Measurements from ENCODE around the gene SHC2.
"Not testable (repeated sequence)": the region's sequence is repeated elsewhere in the genome, so short reads cannot be mapped to it uniquely, and the experiment has no call there.

The SHC2 gene

DNA sequence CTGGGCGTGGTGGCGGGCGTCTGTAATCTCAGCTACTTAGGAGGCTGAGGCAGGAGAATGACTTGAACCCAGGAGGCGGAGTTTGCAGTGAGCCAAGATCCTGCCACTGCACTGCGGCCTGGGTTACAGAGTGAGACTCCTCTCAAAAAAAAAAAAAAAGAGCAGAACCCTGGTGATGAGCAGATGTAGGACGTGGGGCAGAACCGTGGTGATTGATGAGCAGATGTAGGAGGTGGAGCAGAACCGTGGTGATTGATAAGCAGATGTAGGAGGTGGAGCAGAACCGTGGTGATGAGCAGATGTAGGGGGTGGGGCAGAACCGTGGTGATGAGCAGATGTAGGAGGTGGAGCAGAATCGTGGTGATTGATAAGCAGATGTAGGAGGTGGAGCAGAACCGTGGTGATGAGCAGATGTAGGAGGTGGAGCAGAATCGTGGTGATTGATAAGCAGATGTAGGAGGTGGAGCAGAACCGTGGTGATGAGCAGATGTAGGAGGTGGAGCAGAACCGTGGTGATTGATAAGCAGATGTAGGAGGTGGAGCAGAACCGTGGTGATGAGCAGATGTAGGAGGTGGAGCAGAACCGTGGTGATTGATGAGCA, 80.1 kb downstream of the SHC2 start:
- Histone ChIP-seq H3K4me1 (ENCODE audit: control insufficient read depth, low read length) (peaks cover 31% of the 10 kb centered on the region), H3K9me3 (ENCODE audit: control insufficient read depth, insufficient read depth, low read length) (peaks cover 27% of the 10 kb centered on the region)
- H3K4me2 ChIP-seq (ENCODE audit: low read length); H3F3A ChIP-seq (ENCODE audit: control insufficient read depth, insufficient read depth); H3K9me2 ChIP-seq (replicated peaks; ENCODE audit: control insufficient read depth, low read length); H4K20me1 ChIP-seq (ENCODE audit: control insufficient read depth, insufficient read depth, low read depth, low read length); H3K27me3 ChIP-seq (ENCODE audit: control insufficient read depth, low read length); H3K79me2 ChIP-seq (ENCODE audit: control insufficient read depth, low read length); H3K27ac ChIP-seq (ENCODE audit: low read depth, low read length); H3K4me3 ChIP-seq (ENCODE audit: low read length); H3K36me3 ChIP-seq (ENCODE audit: control insufficient read depth, low read length): not testable (repeated sequence)

DNA sequence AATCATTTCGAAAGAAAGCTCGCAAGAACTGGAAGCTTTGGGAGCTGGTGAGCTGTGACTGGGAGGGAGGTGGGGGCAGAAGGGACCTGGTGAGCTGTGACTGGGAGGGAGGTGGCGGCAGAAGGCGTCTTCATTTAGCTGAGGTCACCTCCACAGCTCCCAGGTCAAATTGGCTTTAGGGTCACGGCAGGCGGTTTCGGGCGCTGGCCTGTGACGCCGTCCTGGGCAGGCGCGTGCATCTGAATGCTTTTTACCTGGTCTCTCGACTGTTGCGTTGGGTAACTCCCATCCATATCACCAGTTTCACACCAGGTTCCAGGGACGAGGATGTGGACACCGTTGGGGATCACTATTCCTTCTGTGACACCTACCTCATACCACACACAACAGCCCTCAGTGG, 81.0 kb downstream of the SHC2 start:
- Histone ChIP-seq H3K79me2 (ENCODE audit: control insufficient read depth, low read length) (no peaks in the 10 kb centered on the region), H3K27me3 (ENCODE audit: control insufficient read depth, low read length) (no peaks in the 10 kb centered on the region), H3K36me3 (ENCODE audit: control insufficient read depth, low read length) (no peaks in the 10 kb centered on the region), H4K20me1 (ENCODE audit: control insufficient read depth, insufficient read depth, low read depth, low read length) (no peaks in the 10 kb centered on the region), H3K4me1 (ENCODE audit: control insufficient read depth, low read length) (peaks cover 28% of the 10 kb centered on the region), H3K4me2 (ENCODE audit: low read length) (no peak overlapping the region), H3F3A (ENCODE audit: control insufficient read depth, insufficient read depth) (peaks cover 9% of the 10 kb centered on the region), H3K27ac (ENCODE audit: low read depth, low read length) (no peak overlapping the region), H3K9me2 (replicated peaks; ENCODE audit: control insufficient read depth, low read length) (no peaks in the 10 kb centered on the region), H3K4me3 (ENCODE audit: low read length) (no peak overlapping the region), H3K9me3 (ENCODE audit: control insufficient read depth, insufficient read depth, low read length) (peaks cover 27% of the 10 kb centered on the region)
- no peak for TF ChIP-seq EZH2phosphoT487 (IDR thresholded peaks at IDR 0.05; ENCODE audit: borderline replicate concordance, low read length)
- TF ChIP-seq, protein P1, sequence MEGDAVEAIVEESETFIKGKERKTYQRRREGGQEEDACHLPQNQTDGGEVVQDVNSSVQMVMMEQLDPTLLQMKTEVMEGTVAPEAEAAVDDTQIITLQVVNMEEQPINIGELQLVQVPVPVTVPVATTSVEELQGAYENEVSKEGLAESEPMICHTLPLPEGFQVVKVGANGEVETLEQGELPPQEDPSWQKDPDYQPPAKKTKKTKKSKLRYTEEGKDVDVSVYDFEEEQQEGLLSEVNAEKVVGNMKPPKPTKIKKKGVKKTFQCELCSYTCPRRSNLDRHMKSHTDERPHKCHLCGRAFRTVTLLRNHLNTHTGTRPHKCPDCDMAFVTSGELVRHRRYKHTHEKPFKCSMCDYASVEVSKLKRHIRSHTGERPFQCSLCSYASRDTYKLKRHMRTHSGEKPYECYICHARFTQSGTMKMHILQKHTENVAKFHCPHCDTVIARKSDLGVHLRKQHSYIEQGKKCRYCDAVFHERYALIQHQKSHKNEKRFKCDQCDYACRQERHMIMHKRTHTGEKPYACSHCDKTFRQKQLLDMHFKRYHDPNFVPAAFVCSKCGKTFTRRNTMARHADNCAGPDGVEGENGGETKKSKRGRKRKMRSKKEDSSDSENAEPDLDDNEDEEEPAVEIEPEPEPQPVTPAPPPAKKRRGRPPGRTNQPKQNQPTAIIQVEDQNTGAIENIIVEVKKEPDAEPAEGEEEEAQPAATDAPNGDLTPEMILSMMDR (IDR thresholded peaks at IDR 0.05; ENCODE audit: low read depth, low read length, poor library complexity, severe bottlenecking): no peak

DNA sequence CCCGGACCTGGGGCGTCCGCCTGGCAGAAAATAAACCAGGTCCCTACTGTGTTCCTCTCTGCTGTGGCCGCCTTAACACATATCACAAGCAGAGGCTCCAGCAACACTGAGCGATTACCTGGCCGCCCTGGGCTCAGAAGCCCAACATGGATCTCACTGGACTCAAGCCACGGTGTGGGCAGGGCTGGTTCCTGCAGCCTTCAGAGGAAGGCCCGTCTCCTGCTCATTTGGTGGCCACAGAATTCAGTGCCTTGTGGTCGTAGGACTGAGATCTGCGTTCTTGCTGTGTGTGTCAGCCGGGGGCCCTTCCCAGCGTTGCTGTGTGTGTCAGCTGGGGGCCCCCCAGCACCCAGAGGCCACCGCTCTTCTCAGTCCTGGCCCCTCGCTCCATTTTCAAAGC, 82.1 kb downstream of the SHC2 start:
- H3K27me3 ChIP-seq (ENCODE audit: control insufficient read depth, low read length): no peaks in the 10 kb centered on the region

More for the DNA sequence above, 82.1 kb downstream of the SHC2 start:
- H3K79me2 ChIP-seq (ENCODE audit: control insufficient read depth, low read length): no peaks in the 10 kb centered on the region
- H3K9me3 ChIP-seq (ENCODE audit: control insufficient read depth, insufficient read depth, low read length): peaks cover 18% of the 10 kb centered on the region
- no peaks in the 10 kb centered on the region for H3K9me2 ChIP-seq (replicated peaks; ENCODE audit: control insufficient read depth, low read length)
- H4K20me1 ChIP-seq (ENCODE audit: control insufficient read depth, insufficient read depth, low read depth, low read length): no peaks in the 10 kb centered on the region
- H3K27ac ChIP-seq (ENCODE audit: low read depth, low read length): no peak overlapping the region
- peaks cover 9% of the 10 kb centered on the region for H3F3A ChIP-seq (ENCODE audit: control insufficient read depth, insufficient read depth)
- H3K4me1 ChIP-seq (ENCODE audit: control insufficient read depth, low read length): peaks cover 17% of the 10 kb centered on the region
- no peak overlapping the region for H3K4me2 ChIP-seq (ENCODE audit: low read length)
- H3K36me3 ChIP-seq (ENCODE audit: control insufficient read depth, low read length): no peaks in the 10 kb centered on the region
- TF ChIP-seq, protein P1 (IDR thresholded peaks at IDR 0.05; ENCODE audit: low read depth, low read length, poor library complexity, severe bottlenecking): no peak
- no peak for TF ChIP-seq EZH2phosphoT487 (IDR thresholded peaks at IDR 0.05; ENCODE audit: borderline replicate concordance, low read length)
- H3K4me3 ChIP-seq (ENCODE audit: low read length): no peak overlapping the region
